Stimulated activated CD4-positive, alpha-beta T cell treated with anti-CD3 and anti-CD28 coated beads, TNF-alpha, amount 100 ng/mL, for 1 hour (primary cell): ENCODE results near the gene ST3GAL5.
"Not testable (repeated sequence)": the region's sequence is repeated elsewhere in the genome, so short reads cannot be mapped to it uniquely, and the experiment has no call there.

Experiments
- DNase-seq, 3 donors: peaks; one replicate each; pipeline ENCODE4 v3.0.0-alpha.2; 2020; ENCODE audit warnings: low read depth in 3 of 3, low spot score in 1 of 3

Gene ST3GAL5

GRCh38 chr2:85894554-85895278 is 5.9 kb upstream of the ST3GAL5 start:
- DNase-seq = not testable (repeated sequence)

- no peak for DNase-seq
Observed at GRCh38 chr2:85893428-85894258, 4.9 kb upstream of the ST3GAL5 start.

GRCh38 chr2:85892216-85892944 is 3.6 kb upstream of the ST3GAL5 start:
- no peak for DNase-seq

GRCh38 chr2:85890522-85891176 is 1.9 kb upstream of the ST3GAL5 start:
- no peak for DNase-seq

GRCh38 chr2:85889627-85890281 is 964 bp upstream of the ST3GAL5 start:
- no peak for DNase-seq

- peak in 2 of 3 donors; percentile 3 to 12 for DNase-seq
Observed at GRCh38 chr2:85888020-85888683, 638 bp downstream of the ST3GAL5 start.

GRCh38 chr2:85887566-85888019 is 1.2 kb downstream of the ST3GAL5 start:
- peak in 2 of 3 donors; percentile 2 to 35 for DNase-seq

GRCh38 chr2:85886590-85886989 is 2.2 kb downstream of the ST3GAL5 start:
- peak in 1 of 3 donors; percentile 35 for DNase-seq

GRCh38 chr2:85886141-85886540 is 2.6 kb downstream of the ST3GAL5 start:
- DNase-seq = no peak

- DNase-seq = not testable (repeated sequence)
Observed at GRCh38 chr2:85881781-85882180, 7.0 kb downstream of the ST3GAL5 start.

- DNase-seq = not testable (repeated sequence)
Observed at GRCh38 chr2:85880716-85881328, 8.0 kb downstream of the ST3GAL5 start.

GRCh38 chr2:85878719-85879370 is 9.9 kb downstream of the ST3GAL5 start:
- no peak for DNase-seq

GRCh38 chr2:85875350-85876050 is 13.3 kb downstream of the ST3GAL5 start:
- DNase-seq = no peak

- DNase-seq = no peak
Observed at GRCh38 chr2:85873679-85874078, 15.1 kb downstream of the ST3GAL5 start.

- DNase-seq = no peak
Observed at GRCh38 chr2:85872536-85873161, 16.1 kb downstream of the ST3GAL5 start.

- DNase-seq = no peak
Observed at GRCh38 chr2:85871494-85872164, 17.2 kb downstream of the ST3GAL5 start.

- no peak for DNase-seq
Observed at GRCh38 chr2:85868822-85869221, 20.0 kb downstream of the ST3GAL5 start.
